ENCODE data around the gene BUB1B. TPM values are rescaled to one million over a fixed set of nuclear protein-coding genes. Genes with fewer than 3 reads are reported as not detected.

The BUB1B gene
- polyA plus RNA-seq, 1 of the 3 experiments (the other 2 are of a cell fraction) = 12.6 TPM

DNA sequence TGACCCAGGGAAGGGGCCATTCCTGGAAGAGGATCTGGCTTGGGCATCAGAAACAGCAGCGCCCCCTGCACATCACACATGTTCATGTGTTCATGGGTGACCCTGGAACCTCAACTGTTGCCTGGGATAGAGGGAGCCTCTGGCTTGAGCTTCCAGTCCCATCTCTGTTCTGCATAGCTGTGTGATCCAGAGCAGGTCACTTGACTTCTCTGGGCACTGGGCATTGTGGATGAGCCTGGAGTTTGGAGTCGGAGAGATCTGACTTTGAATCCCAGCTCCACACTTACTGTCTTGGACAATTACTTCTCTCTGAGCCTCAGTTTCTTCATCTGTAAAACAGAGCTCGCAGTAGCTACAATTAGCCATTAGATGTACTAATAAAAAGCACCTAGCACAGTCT lies 93.6 kb downstream of the BUB1B start:
- ChIA-PET POLR2A (no interaction called here), CTCF (interaction anchor here (0.7 to 34.5 kb wide), 5 partner anchors 8 to 148 kb away, joined by 3 to 720 read pairs (median 4); no protein-coding TSS in a partner anchor)
- no peaks in the 10 kb centered on the region for H3K9me2 ChIP-seq
- no peak for DNase-seq
- H3K9me3 ChIP-seq = no peaks in the 10 kb centered on the region
- no peak overlapping the region for H3K27ac ChIP-seq (ENCODE audit: low read depth in 2 of 2, low read length in 1 of 2)
- H3K4me2 ChIP-seq = no peak overlapping the region
- peaks cover 21% of the 10 kb centered on the region for H3K27me3 ChIP-seq (ENCODE audit: insufficient read depth)
- H3K79me2 ChIP-seq (ENCODE audit: insufficient read depth) = no peaks in the 10 kb centered on the region
- H2AFZ ChIP-seq (ENCODE audit: low read depth) = no peak overlapping the region
- no peak overlapping the region for H3K9ac ChIP-seq
- H3K4me1 ChIP-seq (ENCODE audit: control insufficient read depth in 1 of 2, insufficient read depth in 2 of 2, low read depth in 1 of 2, low read length in 1 of 2) = peaks cover 9 to 20% of the 10 kb centered on the region in 2 experiments
- 82% methylated on average over 2 of the region's 3 CpGs for WGBS (ENCODE audit: low lambda C conversion rate)
- H3K36me3 ChIP-seq (replicated peaks in 1 of 2; ENCODE audit: control insufficient read depth in 1 of 2, insufficient read depth in 2 of 2, low read length in 1 of 2) = no peaks in the 10 kb centered on the region
- H3K4me3 ChIP-seq (ENCODE audit: low read depth in 2 of 2, low read length in 1 of 2) = no peak overlapping the region
- H3F3A ChIP-seq (replicated peaks; ENCODE audit: insufficient read depth) = peaks cover 12% of the 10 kb centered on the region
- no peak for TF ChIP-seq MXI1 (IDR thresholded peaks at IDR 0.05; ENCODE audit: low read depth, low read length)
- no peak for TF ChIP-seq JUND (IDR thresholded peaks at IDR 0.05)
- no peak for TF ChIP-seq GATA2 (CRISPR knock-in tag; IDR thresholded peaks at IDR 0.05)
- no peak for TF ChIP-seq NRF1 (IDR thresholded peaks at IDR 0.05; ENCODE audit: low read depth, low read length)
- no peak for TF ChIP-seq FOXM1 (IDR thresholded peaks at IDR 0.05; ENCODE audit: low read depth)
- no peak for TF ChIP-seq EZH2phosphoT487 (IDR thresholded peaks at IDR 0.05; ENCODE audit: borderline replicate concordance, low read depth)
- TF ChIP-seq RCOR1 (IDR thresholded peaks at IDR 0.05; ENCODE audit: low read length) = no peak
- no peak for TF ChIP-seq EP300 (IDR thresholded peaks at IDR 0.05; ENCODE audit: borderline replicate concordance in 1 of 2, low read depth in 1 of 2, low read length in 1 of 2)
- no peak for TF ChIP-seq ELF1 (IDR thresholded peaks at IDR 0.05)
- no peak for TF ChIP-seq NFIC (IDR thresholded peaks at IDR 0.05; ENCODE audit: borderline replicate concordance)
- TF ChIP-seq FOSL2 (IDR thresholded peaks at IDR 0.05; ENCODE audit: borderline replicate concordance, low read depth) = no peak
- no peak for TF ChIP-seq FOXJ3 (CRISPR knock-in tag; IDR thresholded peaks at IDR 0.05)
- no peak for TF ChIP-seq SMC3 (IDR thresholded peaks at IDR 0.05; ENCODE audit: low read depth, low read length)
- no peak for TF ChIP-seq MEF2A (IDR thresholded peaks at IDR 0.05; ENCODE audit: borderline replicate concordance, low read depth)
- no peak for TF ChIP-seq RAD21 (IDR thresholded peaks at IDR 0.05; ENCODE audit: low read length)
- TF ChIP-seq, protein P1, sequence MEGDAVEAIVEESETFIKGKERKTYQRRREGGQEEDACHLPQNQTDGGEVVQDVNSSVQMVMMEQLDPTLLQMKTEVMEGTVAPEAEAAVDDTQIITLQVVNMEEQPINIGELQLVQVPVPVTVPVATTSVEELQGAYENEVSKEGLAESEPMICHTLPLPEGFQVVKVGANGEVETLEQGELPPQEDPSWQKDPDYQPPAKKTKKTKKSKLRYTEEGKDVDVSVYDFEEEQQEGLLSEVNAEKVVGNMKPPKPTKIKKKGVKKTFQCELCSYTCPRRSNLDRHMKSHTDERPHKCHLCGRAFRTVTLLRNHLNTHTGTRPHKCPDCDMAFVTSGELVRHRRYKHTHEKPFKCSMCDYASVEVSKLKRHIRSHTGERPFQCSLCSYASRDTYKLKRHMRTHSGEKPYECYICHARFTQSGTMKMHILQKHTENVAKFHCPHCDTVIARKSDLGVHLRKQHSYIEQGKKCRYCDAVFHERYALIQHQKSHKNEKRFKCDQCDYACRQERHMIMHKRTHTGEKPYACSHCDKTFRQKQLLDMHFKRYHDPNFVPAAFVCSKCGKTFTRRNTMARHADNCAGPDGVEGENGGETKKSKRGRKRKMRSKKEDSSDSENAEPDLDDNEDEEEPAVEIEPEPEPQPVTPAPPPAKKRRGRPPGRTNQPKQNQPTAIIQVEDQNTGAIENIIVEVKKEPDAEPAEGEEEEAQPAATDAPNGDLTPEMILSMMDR (IDR thresholded peaks at IDR 0.05) = no peak
- no peak for TF ChIP-seq TAF1 (IDR thresholded peaks at IDR 0.05; ENCODE audit: borderline replicate concordance, low read depth, low read length)
- TF ChIP-seq RFX5 (IDR thresholded peaks at IDR 0.05; ENCODE audit: low read length) = no peak
- TF ChIP-seq CHD2 (IDR thresholded peaks at IDR 0.05; ENCODE audit: low read length, partially characterized antibody) = no peak
- TF ChIP-seq, protein P2, sequence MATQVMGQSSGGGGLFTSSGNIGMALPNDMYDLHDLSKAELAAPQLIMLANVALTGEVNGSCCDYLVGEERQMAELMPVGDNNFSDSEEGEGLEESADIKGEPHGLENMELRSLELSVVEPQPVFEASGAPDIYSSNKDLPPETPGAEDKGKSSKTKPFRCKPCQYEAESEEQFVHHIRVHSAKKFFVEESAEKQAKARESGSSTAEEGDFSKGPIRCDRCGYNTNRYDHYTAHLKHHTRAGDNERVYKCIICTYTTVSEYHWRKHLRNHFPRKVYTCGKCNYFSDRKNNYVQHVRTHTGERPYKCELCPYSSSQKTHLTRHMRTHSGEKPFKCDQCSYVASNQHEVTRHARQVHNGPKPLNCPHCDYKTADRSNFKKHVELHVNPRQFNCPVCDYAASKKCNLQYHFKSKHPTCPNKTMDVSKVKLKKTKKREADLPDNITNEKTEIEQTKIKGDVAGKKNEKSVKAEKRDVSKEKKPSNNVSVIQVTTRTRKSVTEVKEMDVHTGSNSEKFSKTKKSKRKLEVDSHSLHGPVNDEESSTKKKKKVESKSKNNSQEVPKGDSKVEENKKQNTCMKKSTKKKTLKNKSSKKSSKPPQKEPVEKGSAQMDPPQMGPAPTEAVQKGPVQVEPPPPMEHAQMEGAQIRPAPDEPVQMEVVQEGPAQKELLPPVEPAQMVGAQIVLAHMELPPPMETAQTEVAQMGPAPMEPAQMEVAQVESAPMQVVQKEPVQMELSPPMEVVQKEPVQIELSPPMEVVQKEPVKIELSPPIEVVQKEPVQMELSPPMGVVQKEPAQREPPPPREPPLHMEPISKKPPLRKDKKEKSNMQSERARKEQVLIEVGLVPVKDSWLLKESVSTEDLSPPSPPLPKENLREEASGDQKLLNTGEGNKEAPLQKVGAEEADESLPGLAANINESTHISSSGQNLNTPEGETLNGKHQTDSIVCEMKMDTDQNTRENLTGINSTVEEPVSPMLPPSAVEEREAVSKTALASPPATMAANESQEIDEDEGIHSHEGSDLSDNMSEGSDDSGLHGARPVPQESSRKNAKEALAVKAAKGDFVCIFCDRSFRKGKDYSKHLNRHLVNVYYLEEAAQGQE (IDR thresholded peaks at IDR 0.05; ENCODE audit: low read depth, low read length) = no peak
- 0 out of 2 replicates have a peak, but pooled peaks cover 9% of the 10 kb centered on the region for H4K20me1 ChIP-seq (ENCODE audit: insufficient read depth)
